ENCODE results near the gene RABEPK. TPM values are rescaled to one million over a fixed set of nuclear protein-coding genes. Genes with fewer than 3 reads are reported as not detected.
"Not testable (repeated sequence)": the region's sequence is repeated elsewhere in the genome, so short reads cannot be mapped to it uniquely, and the experiment has no call there.

The RABEPK gene
- total RNA-seq, 1 donor from 2014 or later = 17.2 TPM

- intact Hi-C loops (cut with micrococcal nuclease) = not testable (repeated sequence)
Measured at GRCh38 chr9:125194466-125194865, 5.9 kb upstream of the RABEPK start.

GRCh38 chr9:125195591-125195990, 4.8 kb upstream of the RABEPK start:
- intact Hi-C loops (cut with micrococcal nuclease) = not testable (repeated sequence)

GRCh38 chr9:125202846-125203618, 2.7 kb downstream of the RABEPK start:
- intact Hi-C loops (cut with micrococcal nuclease) = no loop called here

- intact Hi-C loops (cut with micrococcal nuclease) = no loop called here
Measured at GRCh38 chr9:125204477-125204876, 4.1 kb downstream of the RABEPK start.

GRCh38 chr9:125214186-125214585, 13.8 kb downstream of the RABEPK start:
- intact Hi-C loops (cut with micrococcal nuclease) = no loop called here

- intact Hi-C loops (cut with micrococcal nuclease) = no loop called here
Measured at GRCh38 chr9:125218621-125219020, 18.3 kb downstream of the RABEPK start.

- intact Hi-C loops (cut with micrococcal nuclease) = not testable (repeated sequence)
Measured at GRCh38 chr9:125224858-125225257, 24.5 kb downstream of the RABEPK start.

- intact Hi-C loops (cut with micrococcal nuclease) = no loop called here
Measured at GRCh38 chr9:125227761-125228160, 27.4 kb downstream of the RABEPK start.

- intact Hi-C loops (cut with micrococcal nuclease) = no loop called here
Measured at GRCh38 chr9:125233678-125234077, 33.3 kb downstream of the RABEPK start.

- intact Hi-C loops (cut with micrococcal nuclease) = not testable (repeated sequence)
Measured at GRCh38 chr9:125234099-125234498, 33.8 kb downstream of the RABEPK start.

GRCh38 chr9:125235804-125236519, 35.6 kb downstream of the RABEPK start:
- intact Hi-C loops (cut with micrococcal nuclease) = no loop called here

- intact Hi-C loops (cut with micrococcal nuclease) = not testable (repeated sequence)
Measured at GRCh38 chr9:125236520-125237159, 36.3 kb downstream of the RABEPK start.

GRCh38 chr9:125238127-125238914, 38.0 kb downstream of the RABEPK start:
- intact Hi-C loops (cut with micrococcal nuclease) = no loop called here

- intact Hi-C loops (cut with micrococcal nuclease) = no loop called here
Measured at GRCh38 chr9:125238915-125239446, 38.6 kb downstream of the RABEPK start.

- intact Hi-C loops (cut with micrococcal nuclease) = loop anchor here (2.0 to 5.0 kb wide), 5 partner anchors 92 to 1482 kb away; partner anchors contain the start of gene PBX3
Measured at GRCh38 chr9:125239631-125240597, 39.6 kb downstream of the RABEPK start.

GRCh38 chr9:125240649-125240999, 40.3 kb downstream of the RABEPK start:
- intact Hi-C loops (cut with micrococcal nuclease) = loop anchor here (2.0 to 5.0 kb wide), 5 partner anchors 92 to 1482 kb away; partner anchors contain the start of gene PBX3

GRCh38 chr9:125241000-125241862, 40.9 kb downstream of the RABEPK start, which contains the start of gene HSPA5:
TSS of gene HSPA5 (minus strand) at chr9:125241343. CDS start at chr9:125241126, 217 bp downstream.
- intact Hi-C loops (cut with micrococcal nuclease) = loop anchor here (1.0 to 5.0 kb wide), 13 partner anchors 20 to 1564 kb away; partner anchors contain the start of genes ARPC5L, GAPVD1, GOLGA1 and NR6A1
